Effector CD4-positive, alpha-beta T cell (primary cell): Measurements from ENCODE around the gene CRABP1.

Source experiments
- DNase-seq: peaks from one replicate; pipeline ENCODE4 v3.0.0-alpha.2; 2020

Gene CRABP1

DNA sequence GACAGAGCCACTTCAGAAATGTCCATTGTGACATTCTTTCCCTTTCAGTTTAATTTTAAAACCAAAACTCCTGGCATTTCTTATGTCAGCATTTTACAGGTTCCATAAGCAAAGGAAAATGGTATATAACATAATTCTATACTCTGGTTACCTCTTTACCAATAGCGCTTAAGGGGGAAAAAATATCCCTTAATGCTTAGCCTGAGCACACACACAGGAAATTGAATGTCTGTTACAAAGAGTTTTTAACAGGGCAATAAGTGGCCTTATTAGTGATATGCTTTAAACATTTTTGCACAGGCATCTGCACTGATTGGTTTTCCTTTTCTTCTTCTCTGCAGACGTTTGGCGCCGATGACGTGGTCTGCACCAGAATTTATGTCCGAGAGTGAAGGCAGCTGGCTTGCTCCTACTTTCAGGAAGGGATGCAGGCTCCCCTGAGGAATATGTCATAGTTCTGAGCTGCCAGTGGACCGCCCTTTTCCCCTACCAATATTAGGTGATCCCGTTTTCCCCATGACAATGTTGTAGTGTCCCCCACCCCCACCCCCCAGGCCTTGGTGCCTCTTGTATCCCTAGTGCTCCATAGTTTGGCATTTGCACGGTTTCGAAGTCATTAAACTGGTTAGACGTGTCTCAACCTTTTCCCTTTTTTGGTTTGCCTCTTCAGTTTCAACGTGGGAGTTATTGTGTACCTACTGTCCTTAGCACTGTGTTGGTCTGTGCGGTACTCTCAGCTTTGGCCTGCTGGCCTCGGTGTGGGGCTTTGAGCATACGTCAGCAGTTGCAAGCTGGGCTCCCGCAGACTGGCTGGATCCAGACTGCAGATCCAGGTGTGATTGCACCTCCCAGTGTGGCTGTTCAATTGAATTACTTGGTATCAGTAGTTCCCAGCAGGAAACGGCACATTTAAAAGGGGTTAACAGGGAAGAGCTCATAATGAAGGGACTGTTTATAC is 7.7 kb downstream of the CRABP1 start:
- no peak for DNase-seq

DNA sequence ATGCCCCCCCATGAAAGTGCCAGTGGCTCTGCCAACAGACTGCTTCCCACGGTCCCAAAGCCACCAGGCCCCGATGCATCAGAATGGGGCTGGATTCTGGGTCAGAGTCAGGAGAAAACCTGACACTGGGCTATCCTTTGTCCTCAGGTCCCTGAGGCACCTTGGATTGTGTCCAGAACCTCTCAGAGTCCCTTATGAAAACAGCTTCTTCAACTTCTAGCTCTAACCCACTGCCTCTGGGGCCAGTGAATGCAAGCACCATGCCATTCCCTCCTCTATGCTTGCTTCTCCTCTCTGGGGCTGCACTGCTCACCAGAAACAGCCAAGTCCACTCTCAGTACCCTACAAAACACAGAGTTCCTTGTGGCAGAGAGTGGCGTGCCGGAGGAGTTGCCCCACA is 9.9 kb downstream of the CRABP1 start:
- no peak for DNase-seq

DNA sequence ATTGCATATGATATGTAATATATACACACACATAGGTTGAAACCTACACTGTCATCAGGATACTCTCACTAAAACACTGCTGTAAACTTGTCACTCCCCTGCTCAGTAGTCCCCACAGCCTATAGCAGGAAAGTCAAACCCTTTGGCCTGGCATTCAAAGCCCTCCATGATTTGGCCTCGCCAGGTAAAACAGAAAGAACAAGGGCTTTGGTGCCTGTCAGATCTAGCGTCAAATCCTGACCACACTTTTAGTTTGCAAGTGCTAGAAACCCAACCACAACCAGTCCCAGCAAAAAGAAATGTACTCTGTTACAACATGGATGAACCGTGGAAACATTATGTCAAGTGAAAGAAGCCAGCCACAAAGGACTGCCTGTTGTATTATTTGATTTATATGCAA is 11.4 kb downstream of the CRABP1 start:
- DNase-seq = no peak

DNA sequence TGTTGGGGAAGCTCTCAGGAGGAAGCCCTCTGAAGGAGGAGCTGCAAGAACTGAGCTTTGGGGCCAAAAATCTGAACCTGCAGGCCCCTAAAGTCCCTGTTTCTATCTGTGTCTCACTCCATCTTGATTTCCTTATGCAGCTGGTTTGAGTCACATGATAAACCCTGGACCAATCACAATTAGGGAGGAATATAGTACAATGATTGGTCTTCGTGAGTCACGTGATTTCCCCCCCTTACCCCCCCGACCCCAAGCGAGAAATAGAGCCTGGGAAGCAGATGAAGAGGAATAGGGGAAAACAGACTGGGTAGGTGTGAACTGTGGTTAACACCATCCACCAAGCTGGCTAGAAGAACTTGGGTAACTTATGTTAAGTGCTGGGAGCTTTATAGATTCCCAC is 12.9 kb downstream of the CRABP1 start:
- DNase-seq = no peak

DNA sequence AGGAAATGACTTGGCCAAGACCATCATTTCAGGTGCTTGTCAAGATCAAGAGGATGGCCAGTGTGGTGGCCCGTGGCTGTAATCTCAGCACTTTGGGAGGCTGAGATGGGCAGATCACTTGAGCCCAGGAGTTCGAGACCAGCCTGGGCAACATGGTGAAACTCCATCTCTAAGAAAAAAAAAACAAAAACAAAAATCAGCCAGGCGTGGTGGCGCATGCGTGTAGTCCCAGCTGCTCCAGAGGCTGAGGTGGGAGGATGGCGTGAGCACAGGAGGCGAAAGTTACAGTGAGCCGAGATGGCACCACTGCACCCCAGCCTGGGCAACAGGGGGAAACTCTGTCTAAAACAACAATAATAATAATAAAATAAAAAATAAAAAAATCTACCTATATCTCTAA is 15.0 kb downstream of the CRABP1 start:
- DNase-seq = no peak

DNA sequence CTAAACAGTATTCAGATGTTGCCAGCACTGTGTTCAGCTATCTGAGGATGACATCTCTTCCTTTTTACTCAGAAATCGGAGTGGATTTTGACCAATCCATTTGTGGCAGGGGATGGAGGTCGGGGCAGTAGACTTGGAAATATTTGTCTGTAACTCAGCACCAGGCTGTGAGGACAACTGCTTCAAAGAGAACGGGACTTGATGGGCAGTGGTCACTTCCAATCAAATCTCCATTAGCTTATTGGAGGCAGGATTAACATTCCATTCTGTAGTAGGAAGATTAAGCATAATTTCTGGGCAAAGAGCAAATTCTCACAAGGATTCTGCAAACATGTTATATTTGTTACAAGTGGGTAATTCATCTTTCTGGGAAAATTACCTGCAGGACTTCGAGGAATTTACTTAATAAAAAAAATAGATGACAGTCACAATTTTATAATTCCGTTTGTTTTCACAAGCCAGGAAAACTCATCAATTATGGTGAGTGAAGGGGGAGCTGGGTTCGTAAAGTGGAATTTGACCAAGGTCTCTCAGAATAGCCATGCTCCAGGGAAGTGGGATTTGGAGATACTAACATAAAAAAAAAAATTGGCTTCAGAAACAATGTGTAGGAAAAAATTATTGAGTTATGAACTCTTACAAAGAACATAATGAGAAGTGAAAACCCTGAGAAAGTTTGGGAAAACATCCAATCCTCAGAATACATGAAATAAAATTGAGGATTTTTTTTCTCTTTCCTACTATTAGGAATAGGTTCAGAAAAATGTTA is 18.1 kb downstream of the CRABP1 start:
- DNase-seq = no peak

DNA sequence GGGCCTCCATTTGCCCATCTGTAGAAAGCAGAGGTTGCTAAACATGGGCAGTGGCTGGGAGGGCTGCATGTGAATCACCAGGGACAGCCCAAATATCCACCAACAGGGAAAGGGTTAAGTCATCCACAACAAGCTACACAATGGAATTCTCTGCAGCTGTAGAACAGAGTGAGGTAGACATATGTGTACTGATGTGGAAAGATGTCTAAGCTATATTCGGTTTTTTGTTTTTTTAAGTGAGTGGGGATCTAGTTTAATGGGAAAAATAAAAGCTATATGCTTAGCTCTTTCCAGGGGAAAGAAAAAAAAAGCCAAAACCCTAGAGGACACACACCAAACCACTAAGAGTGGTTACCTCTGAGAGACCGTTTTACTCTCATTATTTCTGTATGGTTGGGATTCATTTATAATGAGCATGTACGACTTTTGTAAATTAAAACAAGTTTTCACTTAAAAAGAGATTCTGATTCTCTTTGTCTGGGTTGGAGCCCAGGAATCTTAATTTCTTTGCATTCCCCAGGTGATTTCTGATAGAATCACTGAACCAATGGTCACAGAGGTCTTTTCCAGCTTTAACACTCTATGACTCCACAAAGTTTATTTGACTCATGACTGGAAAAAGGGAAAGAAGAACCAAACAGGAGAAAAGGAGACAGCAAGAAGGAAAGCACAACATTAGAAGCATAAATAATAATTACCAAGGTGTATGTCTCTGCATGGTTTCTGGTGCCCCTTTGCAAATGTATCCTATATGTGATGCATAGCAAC is 19.1 kb downstream of the CRABP1 start:
- no peak for DNase-seq

DNA sequence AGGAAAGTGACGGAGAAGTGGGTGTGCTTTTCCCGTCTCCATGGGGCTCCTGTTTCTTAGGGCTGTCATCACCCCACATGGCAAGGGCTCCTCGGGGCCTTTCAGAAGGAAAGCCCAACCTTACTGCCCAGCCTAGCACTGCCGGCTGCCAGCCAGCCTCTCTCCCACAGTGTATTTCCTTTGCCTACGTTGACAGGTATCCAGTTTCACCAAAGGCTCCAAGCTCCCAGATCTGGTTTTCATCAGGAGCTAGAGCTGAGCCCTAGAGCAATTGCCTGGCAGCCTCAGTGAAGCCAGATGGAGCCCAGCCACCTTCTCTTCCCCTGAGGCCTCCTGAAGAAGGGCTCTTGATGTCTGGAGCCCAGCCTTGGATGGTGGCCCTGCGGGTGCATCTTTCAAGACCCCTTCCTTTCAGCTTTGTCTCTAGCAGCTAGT is 20.2 kb downstream of the CRABP1 start:
- DNase-seq = no peak

DNA sequence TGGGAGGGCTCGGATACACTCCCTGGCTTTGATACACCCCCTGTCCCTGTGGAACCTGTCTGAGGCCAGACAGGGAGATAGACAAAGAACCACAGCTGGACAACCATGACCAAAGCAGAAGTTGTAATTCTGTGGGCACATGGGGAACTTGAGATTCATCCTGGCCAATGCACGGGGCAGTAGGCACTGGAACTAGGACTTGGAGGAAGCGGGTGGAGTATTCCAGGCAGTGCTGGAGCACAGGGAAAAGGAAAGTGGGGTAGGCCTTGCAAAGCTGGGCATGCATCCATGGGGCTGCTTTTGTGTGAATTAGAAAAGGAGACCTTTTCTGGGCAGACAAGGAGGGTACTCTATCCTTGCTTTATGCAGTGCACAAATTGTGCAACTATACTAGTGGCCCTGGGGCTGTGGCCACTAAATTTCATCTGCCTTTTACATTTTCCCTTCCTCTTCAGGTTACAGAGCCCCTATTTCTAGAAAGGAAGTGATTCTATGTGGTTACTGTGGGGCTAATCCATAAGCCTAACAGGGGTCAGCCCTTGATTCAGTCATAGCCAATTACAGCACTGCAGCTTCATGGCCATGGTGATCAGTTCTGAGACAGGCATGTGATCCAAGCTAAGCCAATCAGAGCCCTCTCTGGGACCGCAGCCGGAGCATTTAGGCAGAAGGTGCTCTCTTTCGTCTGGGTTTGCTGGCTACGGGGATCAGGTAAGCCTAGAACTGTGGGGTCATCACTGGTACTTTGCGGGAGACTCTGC is 21.0 kb downstream of the CRABP1 start:
- no peak for DNase-seq

DNA sequence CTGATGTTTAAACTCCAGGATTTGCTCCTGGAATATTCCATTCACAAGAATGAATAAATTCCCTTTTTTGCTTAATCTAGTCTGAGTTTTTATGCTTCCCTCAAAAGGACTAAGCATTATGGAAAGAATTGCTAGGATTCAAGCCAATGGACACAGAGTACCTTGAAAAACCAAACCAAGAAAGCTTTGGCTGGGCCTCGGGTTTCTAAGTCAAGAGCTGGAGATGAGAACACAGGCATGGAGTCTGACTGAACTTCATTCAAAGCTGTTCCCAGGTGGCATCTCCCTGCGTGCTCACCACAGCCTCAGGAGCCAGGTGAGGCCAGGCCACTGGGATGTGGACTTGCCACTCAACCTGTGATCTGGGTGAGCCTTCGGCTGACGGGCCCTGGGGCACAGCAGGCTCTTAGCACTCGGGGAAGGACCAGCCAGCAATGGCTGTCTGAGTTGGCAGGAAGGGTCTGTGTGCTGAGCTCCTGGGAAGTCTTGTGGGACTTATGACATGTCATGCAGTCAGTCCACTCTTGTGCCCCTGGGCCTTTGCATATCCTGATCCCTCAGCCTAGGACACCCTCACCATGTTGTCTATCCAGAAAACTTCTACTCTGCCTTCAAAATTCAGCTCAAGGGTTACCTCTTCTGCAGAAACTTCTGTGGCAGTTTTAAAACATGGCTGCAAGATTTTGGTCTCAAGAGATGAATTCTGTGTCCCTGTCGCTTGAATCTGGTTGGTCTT is 21.8 kb downstream of the CRABP1 start:
- no peak for DNase-seq

DNA sequence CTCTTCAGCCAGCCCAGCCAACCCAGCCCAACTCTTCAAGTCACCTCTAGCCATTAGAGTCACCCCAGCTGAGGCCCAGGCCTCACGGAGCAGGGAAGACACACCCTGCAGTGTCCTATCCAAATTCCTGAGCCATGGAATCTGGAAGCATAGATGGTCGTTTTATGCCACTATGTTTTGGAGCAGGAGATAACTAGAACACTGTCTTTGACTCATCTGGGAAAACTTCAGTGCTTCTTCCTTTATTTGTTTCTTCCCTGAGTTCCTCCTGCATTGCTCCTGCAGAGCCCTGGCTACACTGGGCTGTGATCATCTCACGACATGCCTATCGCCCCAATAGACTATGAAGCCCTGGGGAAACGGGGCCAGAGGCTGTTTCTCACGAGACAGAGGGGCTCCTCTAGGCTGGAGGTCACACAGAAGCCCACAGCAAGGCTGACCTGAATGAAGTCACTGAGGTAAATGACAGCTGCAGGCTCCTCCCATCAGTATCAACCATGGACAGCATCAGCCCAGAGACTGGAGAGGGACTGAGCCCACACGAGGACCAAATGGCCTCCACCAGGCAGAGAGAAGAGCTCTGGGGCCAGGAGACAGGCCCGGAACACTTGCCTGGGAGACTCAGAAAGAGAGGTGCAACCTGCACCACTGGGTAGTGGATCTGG is 22.7 kb downstream of the CRABP1 start:
- no peak for DNase-seq

DNA sequence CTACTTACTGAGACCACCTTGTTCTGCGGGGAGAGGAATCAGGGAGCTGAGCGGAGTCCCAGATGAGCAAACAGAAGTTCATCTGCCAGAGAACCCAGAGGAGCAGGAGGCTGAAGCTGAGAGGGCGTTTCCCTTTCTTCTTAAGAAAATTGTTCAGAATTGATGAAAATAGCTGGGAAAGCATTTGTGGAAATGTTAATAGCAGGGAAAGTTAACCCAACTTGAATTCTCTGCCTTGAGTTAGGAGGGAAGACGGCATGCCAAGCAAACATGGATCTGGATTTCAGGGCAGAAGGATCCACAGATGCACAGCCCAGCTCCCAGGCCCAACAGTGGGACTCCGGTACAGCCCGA is 23.2 kb downstream of the CRABP1 start:
- DNase-seq = no peak

DNA sequence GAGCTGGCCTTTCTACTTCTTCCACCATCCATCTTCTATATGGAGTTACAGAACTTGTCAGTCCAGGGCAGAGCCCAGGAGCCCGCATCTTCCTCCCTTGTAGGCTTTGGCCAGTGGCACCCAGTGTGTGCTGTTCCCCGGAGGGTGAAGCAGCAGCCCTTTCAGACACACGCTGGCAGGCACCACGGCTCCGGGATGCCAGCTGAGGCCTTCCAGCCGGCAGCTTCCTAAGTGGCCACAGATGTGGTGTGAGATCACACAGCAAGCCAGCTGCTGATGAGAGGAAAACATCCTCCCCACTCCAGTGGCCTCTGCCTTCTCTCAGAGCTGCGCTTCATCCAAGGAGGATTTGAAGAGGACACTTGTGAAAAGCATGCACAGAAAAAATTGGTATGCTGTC is 24.1 kb downstream of the CRABP1 start:
- no peak for DNase-seq

DNA sequence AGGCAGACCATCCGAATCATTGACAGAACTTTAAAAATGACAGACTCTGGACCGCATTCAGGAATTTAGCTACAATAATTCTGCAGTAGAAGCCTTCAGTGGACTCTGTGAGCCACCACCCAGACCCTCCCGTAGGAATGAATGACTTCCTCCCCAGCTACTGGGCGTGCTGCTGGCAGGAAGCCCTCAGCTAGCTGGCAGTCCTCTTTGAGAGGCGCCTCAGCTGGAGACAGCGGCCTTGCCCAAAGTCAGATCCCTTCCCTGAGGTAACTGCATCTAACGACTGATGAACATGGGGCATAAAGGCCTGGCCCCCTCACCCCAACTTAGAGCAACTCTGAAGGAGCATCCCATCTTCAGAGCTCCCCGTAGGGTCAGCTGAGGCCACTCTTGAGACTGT is 25.8 kb downstream of the CRABP1 start:
- DNase-seq = no peak

DNA sequence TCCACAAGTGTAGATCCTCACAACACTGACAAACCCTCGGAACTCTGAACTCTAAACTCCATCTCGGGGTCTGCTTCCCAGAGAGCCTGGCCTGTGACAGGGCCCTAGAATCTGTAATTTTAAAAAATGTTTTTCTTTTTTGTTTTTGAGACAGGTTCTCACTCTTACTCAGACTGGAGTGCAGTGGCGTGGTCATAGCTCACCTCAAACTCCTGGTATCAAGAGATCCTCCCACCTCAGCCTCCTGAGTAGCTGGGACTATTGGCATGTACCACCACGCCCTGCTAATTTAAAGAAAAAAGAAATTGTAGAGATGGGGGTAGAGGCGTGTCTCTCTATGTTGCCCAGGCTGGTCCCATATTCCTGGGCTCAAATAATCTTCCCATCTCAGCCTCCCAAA is 26.2 kb downstream of the CRABP1 start:
- no peak for DNase-seq

DNA sequence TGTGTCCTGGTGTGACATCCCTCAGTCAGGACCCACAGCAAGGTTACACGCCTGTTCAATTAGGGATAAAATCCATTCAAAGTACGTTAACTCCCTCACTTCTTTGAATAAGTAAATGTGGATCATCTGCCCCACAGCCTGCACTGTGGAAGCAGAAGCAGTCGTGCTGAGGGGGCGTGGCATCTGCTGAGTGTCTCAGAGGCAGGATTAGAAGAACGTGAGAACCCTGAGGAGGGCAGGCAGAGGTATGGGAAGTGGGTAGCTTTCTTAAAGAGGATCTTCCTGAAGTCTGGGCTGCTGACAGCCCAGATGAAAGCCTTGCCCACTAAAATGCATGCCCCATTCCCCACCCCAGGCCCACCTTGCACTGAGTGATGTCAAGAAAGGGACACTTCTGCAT is 28.5 kb downstream of the CRABP1 start:
- DNase-seq = no peak

DNA sequence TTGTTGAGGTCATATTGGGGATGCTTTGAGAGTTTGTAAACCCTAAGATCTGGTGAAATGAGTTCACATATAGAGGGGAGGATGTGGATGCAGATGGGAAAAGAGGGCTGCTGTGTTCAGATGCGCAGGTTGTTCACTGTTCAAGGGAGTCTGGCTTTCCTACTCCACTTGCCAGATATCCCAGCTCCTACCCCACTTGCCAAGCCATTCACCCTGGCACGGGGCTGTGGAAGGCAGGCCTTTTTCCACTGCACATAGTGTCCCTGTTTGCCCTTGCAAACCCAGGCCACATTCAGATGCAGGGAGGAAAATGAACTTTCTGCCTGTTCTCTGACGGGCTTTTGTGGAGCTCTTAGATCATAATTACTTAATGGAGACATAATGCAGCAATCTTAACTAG is 29.0 kb downstream of the CRABP1 start:
- no peak for DNase-seq

DNA sequence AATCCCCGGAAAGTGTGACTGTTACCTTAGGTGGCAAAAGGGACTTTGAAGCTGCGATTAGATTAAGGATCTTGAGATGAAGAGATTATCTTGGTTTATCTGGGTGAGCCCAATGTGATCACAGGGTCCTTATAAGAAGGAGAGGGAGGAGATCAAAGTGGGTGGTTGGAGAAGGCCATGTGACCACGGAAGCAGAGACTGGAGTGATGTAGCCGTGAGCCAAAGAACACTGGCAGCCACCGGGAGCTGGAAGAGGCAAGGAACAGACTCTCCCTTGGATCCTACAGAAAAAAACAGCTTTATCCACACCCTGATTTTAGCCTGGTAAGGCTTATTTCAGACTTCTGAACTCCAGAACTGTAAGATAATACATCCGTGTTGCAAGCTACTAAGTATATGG is 29.9 kb downstream of the CRABP1 start:
- no peak for DNase-seq

DNA sequence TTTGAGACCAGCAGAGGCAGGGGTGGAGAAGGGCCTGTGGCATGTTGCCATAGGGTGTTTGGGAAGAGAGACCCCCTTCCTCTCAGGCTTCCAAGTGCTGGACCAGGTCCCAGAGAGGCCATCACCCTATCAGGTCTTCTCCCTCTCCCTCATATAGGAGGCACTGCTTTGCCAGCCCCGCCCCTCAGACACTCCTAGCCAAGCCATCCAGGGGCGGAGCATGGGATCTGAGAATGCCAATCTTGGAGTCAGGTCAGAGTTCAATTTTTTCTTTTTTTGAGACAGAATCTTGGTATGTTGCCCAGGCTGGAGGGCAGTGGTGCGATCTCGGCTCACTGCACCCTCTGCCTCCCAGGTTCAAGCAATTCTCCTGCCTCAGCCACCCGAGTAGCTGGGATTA is 32.7 kb downstream of the CRABP1 start:
- DNase-seq = no peak

DNA sequence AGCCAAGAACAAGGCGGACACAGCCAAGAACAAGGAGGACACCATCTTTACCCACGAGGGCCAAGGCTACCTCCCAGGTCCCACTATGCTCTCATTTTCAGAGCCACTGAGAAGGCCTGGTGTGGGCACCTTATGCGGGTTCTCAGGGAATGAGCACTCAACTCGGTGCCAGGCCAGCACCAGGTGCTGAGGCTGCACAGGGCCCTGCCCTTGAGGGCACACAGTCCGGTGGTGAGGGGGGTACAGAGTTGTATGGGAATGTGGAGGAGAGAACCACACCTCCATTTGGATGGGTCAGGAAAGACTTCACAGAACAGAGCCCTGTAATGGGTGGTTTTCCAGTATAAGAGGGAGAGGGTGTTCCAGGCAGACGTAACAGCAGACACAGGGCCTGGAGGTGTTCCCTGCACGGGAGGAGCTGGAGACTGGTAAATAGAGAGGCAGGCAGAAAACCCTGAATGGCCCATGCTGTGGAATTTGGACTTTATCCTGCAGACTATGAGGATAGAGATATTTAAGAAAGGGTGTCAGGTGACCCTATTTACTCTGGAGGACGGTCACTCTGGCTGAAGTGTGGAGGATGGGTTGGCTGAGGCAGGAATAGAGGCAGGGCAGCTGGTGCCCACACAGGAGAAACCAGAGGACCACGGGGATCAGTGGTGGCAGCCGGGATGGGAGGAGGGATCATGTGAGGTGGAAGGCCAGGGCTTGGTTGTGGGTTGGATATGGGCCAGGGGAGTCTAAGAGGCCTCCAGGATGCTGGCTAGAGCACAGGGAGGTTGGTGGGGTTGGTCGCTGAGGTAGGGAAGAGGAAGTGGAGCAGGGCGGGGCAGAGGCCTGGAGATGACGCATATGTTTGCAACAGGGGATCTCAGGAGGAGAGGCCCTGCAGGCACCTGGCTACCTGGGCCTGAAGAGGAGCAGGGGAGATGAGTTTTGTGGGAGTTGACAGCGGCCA is 34.6 kb downstream of the CRABP1 start:
- DNase-seq = no peak
